ENCODE results near the gene RSRC1.
"Not testable (repeated sequence)": the region's sequence is repeated elsewhere in the genome, so short reads cannot be mapped to it uniquely, and the experiment has no call there.

RSRC1 gene

GRCh38 chr3:158233791-158234190, 123.9 kb downstream of the RSRC1 start:
- no peak for DNase-seq

- no peak for DNase-seq
Measured at GRCh38 chr3:158244274-158244673, 134.4 kb downstream of the RSRC1 start.

- DNase-seq: no peak
Measured at GRCh38 chr3:158247288-158247687, 137.4 kb downstream of the RSRC1 start.

GRCh38 chr3:158248261-158248660, 138.4 kb downstream of the RSRC1 start:
- no peak for DNase-seq

- no peak for DNase-seq
Measured at GRCh38 chr3:158249183-158249582, 139.3 kb downstream of the RSRC1 start.

- DNase-seq: no peak
Measured at GRCh38 chr3:158258619-158259018, 148.7 kb downstream of the RSRC1 start.

- no peak for DNase-seq
Measured at GRCh38 chr3:158260392-158260791, 150.5 kb downstream of the RSRC1 start.

GRCh38 chr3:158261371-158261991, 151.6 kb downstream of the RSRC1 start:
- DNase-seq: no peak

- DNase-seq: no peak
Measured at GRCh38 chr3:158264894-158265293, 155.0 kb downstream of the RSRC1 start.

GRCh38 chr3:158267015-158267414, 157.1 kb downstream of the RSRC1 start:
- no peak for DNase-seq

- no peak for DNase-seq
Measured at GRCh38 chr3:158269942-158270341, 160.1 kb downstream of the RSRC1 start.

GRCh38 chr3:158272081-158272480, 162.2 kb downstream of the RSRC1 start:
- no peak for DNase-seq

GRCh38 chr3:158273656-158274055, 163.8 kb downstream of the RSRC1 start:
- DNase-seq: peak; percentile 60

- DNase-seq: no peak
Measured at GRCh38 chr3:158278187-158278586, 168.3 kb downstream of the RSRC1 start.

- no peak for DNase-seq
Measured at GRCh38 chr3:158279609-158280008, 169.7 kb downstream of the RSRC1 start.

GRCh38 chr3:158295771-158296170, 185.9 kb downstream of the RSRC1 start:
- no peak for DNase-seq

- DNase-seq: no peak
Measured at GRCh38 chr3:158297940-158298339, 188.1 kb downstream of the RSRC1 start.

GRCh38 chr3:158308236-158308928, 198.5 kb downstream of the RSRC1 start:
- DNase-seq: no peak

GRCh38 chr3:158312560-158313141, 202.8 kb downstream of the RSRC1 start:
- DNase-seq: no peak

GRCh38 chr3:158313338-158313927, 203.5 kb downstream of the RSRC1 start:
- DNase-seq: peak; percentile 55

GRCh38 chr3:158314426-158315357, 204.8 kb downstream of the RSRC1 start:
- DNase-seq: no peak

GRCh38 chr3:158329696-158330441, 220.0 kb downstream of the RSRC1 start:
- not testable (repeated sequence) for DNase-seq

Data from fibroblast of skin of back (primary cell).